HG03432 (cell line): ENCODE results near the gene CDKN2C.
A peak's percentile ranks its signal among the peaks of the same experiment; 100 is the strongest.
"Not testable (repeated sequence)": the region's sequence is repeated elsewhere in the genome, so short reads cannot be mapped to it uniquely, and the experiment has no call there.

Experiments
- ATAC-seq: cut with Tn5 transposase; IDR thresholded peaks from one replicate; pipeline ENCODE4 v1.9.1; 2021; ENCODE audit warnings: mild to moderate bottlenecking, moderate library complexity; ENCODE audit not compliant: unreplicated experiment

Gene CDKN2C

DNA sequence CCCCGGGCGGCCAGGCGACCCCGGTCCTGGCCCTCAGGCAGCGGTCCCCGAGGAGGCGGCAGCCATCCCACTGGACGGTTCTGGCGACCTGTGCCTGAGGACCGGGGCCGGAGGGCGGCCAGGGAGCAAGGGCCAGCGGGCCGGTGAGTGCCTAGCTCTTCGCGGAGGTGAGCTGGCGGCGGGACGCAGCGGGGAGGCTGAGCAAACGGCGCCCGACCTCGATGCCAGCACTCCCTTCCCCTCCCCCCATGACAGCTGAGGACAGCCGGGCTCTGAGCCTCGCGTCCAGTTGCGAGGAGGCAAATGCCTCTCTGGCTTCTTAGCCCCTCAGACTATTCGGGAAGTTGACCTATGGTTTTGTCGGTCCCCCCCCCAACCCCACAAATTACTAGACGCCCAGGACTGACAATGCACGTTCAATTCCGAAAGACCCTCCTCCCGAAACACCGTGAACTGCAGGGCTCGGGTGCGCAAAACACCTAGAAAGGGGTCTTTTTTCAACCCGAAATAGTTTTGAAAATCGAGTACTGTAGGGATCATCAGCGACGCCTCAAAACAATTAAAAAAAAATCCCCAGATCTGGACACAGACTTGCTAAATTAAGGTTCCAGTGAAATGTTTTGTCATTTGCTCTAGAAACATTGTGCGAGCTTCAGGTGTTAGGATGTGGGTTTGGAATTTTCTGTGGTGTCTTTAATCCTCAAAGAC is 8.3 kb downstream of the CDKN2C start:
- peak; percentile 45 for ATAC-seq

DNA sequence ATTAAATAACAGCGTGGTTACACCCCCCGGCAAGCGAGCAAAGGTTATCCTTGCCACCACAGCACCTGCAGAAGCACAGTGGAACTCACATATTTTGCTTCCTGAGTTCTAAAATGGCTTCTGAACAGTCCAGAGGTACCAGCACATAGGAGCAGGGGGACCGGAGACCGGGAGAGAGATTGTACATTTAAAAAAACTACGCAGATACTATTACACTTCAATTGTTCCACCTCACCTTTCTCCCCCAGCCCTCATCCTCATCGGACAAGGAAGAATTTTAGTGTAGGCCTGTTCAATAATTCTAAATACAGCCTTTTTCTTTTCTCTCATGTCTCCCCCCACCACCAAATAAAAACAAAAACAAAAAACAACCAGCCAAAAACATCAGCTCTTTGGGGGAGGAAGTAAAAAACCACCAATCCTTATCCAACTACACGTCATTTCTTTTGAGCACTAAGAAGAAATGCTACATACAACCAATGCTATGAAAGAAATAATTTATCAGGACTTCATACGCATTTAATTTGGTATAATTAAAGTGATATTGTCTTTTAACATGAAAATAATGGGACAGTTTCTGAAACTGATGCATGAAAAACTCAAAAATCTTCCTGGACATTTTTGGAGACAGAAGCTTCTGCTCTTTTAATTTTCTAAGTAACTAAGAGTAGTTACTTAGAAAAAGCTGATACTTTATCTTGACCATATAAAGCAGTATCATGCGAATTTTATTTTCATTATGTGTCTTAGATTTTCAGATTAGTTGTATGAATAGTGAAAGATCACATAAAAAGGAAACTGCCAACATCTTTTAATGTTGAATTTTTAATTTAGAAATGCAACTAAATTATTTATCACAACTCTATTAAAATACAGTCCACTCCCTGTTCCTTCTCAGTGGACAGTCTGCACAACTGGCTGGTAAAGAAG is 9.1 kb downstream of the CDKN2C start:
- no peak for ATAC-seq

DNA sequence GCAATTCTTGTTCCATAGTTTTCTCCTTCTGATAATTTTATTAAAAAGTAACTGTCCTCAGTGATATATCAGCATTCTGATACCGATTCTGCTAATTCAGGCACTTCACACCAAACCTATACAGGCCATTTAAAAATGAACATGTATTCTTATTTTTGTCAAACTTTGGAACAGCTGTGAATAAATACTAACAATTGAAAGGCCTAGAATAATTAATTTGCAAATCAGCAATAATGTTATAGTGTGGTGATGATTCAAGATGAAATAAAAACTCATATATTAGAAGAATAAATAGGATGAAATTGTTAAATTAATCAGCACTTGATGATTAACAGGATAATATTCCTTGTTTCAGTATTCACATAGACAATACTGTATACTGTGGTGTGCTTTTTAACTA is 9.9 kb downstream of the CDKN2C start:
- no peak for ATAC-seq

DNA sequence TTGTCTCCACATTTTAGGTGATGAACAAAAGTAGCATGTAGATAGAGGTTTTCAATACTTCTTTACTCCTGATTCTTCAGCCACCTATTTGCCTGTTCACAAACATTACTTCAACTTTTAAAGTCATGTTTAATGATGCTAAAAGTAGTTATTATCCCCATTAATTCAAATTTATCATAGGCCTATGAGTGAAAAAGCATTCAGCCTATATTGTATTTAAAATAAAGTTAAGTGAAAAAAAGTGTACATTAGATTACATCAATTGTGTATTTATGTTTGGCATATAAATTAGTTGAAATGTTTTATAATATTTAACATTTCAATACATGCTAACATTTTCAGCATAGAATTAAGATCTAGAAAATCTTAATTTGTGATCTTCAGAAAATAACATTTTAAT is 10.5 kb downstream of the CDKN2C start:
- no peak for ATAC-seq

DNA sequence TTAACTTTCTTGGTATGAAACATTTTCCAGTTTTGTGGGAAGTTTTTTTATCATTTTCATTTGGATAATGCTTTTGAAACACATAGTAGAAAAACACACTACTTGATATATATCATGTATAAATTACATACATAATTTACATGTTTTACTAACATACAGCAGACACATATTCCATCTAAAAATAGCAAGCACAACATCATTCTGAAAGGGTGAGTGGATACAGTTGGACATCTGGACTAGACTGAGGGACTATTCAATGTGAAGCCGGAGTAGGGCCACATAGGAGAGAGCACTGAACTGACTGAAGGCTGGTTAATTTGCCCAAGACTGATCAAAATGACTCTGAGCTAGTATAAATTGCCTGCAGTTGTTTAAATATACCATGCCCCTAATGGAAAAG is 11.7 kb downstream of the CDKN2C start:
- ATAC-seq, result no peak

DNA sequence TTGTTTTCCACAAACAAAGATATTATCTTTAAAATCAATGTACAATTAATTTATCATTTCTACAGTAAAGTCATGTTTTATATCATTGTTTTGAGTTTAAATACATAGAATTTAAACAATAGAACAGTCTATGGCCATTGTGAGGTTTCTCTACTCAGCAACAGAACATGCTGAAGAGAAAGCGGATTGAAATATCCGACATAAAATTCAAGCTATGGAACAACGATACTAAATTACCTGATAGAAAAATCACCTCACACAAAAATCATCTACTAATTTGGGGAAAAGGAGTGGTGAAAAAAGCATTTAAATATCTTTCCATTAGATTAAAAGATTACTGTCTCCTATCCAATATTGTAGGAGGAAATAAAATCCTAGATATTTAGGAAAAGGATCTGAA is 12.6 kb downstream of the CDKN2C start:
- no peak for ATAC-seq

DNA sequence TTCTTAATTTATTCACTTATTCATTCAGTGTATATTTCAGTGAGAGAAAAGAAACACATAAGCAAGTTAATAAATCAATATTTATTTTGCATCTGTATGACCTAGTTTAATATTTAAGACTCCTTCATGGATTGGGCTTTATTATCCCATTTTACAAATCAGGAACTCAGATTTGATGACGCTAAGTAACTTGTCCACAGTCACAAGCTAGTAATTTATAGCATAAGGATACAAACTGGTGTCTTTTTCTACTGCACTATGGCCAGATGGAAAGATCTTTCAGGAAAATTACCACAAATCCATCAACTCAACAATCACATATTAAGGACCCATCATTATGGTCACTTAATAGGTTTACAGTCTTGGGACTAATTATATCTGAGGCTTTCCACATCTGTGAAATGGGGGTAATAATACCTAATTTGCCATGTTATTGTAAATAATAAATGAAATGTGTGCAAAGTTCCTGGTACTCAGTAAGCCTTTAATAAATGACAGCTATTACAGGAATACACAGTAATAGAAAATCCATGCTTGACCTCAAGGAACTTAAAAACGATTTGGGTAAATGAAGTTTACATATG is 13.3 kb downstream of the CDKN2C start:
- no peak for ATAC-seq

DNA sequence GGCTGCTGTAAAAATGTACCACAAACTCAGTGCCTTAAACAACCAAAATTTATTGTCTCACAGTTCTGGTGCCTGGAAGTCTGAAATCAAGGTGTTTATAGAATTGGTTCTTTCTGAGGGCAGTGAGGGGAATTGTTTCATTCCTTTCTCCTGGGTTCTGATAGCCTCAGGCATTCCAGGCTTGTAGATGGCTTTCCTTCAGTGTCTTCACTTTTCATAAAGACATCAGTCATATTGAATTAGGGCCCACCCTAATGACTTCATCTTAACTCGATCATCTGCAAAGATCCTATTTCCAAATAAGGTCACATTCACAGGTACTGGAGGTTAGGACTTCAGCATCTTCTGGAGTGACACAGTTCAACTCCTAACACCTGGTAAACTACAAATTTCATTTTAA is 15.0 kb downstream of the CDKN2C start:
- no peak for ATAC-seq

DNA sequence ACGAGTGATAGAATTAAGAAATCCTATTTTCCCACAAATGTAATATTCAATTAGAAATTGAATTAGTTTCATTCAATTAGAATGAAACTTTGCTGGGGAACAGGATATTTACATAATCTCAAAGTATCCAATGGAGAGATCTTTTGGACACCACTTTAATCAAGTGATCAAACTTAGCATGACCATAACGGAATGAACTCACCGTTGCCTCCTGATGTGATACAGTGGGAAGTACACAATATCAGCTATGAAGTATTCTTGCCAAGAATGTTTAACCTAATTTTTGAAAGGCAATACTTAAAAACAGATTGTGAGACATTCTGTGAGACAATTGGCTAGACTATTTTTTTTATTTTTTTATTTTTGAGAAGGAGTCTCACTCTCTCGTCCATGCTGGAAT is 16.6 kb downstream of the CDKN2C start:
- no peak for ATAC-seq

DNA sequence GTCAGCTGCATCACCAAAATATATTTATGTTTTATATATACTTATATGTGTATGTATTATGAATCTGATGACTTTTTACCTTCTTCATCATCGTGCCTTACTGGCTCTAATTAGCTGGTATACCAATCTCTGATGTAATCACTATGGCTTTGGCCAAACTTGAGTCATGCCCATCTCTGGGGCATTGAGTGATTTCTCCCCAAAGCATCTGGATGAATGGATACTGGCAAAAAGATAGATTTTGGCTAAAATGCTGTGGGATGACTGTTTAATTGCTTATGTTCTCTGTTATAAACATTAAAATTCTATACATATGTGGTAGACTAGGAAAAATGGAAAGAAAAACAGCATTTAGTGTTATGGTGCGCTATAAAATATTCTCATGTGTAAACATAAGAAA is 19.6 kb downstream of the CDKN2C start:
- no peak for ATAC-seq

DNA sequence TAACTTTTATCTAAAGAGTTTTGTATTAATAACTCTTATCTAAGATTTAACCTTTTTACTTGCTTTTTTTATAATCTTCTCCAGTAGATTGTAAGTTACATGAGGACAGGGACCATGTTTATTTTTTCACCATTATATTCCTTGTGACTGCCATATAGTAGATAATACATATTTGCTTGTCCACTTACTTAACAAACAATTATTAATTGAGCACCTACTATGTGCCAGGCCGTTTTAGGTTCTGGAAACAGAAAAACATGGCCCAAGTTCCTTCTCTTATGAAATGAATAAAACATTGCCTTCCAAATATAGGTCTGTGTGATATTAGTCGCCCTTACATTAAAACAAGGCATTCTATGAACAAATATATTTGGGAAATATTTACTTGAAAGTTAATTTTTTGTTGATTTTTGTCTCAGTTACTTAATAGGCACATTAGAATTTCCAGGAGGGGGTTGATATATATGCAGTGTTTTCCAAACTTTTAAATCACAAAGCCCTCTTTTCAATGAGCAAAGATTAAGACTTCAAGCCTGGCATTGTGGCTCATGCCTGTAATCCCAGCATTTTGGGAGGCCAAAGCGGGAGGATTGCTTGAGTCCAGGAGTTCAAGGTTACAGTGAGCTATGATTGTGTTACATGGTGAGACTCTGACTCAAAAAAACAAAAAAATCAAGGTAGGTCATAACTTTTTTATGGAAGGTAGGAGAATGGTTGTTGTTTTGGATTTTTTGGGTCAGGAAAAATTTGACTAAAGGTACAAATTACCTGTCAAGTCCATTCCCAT is 22.7 kb downstream of the CDKN2C start:
- ATAC-seq, result no peak

DNA sequence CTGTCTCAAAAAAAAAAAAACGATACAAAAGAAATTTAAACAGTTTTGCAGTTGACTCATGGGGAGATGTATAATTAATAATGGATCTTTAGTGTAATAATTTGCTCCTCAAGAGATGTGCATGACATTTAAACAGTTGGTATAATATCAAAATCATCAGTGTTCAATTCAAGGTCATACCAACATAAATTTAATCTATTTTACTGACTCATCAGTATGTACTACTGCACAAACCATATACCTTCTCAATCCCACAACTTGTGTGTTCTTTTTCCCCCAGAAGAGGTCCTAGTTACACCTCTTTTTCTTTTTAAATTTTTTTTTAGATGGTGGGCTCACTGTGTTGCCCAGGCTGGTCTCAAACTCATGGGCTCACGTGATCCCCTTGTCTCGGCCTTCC is 23.6 kb downstream of the CDKN2C start:
- ATAC-seq, result no peak

DNA sequence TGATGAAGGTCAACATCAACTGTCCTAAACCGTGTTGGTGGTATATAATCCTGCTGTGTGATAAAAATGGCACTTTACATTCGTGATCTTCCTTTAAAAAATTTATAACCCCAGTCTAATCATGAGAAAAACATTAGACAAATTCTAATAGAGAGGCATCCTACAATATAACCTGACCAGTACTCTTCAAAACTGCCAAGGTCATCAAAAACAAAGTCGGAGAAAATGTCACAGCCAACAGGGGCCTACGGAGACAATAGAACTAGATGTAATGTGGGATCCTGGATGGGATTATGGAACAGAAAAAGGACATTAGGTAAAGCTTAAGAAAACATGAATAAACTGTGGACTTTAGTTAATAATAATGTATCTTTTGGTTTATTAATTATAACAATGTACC is 25.0 kb downstream of the CDKN2C start:
- no peak for ATAC-seq

DNA sequence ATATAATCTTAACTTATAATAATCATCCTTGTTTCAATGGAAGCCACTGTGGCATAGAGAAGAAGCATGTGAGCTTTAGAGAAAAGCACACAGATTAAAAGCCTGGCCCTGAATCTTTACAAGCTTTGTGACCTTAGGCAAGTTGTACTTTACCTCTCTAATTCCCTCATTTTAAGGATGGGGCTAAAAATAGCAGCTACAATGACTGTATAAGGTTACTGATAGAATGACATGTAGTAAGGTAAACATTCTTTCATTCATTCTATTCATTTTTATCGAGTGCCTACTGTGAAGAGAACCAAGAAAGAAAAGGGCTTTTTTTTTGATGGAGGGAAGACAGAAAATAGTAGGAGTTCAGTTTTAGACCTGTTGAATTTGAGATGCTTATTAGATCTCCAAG is 25.6 kb downstream of the CDKN2C start:
- no peak for ATAC-seq

DNA sequence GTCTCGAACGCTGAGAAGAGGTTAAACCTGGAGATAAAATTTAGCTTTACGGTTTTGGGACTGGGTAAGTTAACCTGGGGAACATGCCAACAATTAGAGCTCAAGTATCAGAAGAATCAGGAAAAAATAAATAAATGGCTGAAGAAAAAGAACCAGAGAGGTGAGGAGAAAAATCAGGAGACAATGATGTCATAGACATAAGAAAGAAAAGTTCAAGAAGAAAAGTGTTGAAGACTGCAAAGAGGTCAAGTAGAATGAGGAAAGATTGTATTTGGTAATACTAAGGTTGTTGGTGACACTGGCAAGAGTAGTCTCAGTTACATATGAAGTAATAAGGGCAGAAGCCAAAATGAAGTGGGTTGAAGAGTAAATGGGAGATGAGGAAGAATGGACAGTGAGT is 26.0 kb downstream of the CDKN2C start:
- no peak for ATAC-seq

DNA sequence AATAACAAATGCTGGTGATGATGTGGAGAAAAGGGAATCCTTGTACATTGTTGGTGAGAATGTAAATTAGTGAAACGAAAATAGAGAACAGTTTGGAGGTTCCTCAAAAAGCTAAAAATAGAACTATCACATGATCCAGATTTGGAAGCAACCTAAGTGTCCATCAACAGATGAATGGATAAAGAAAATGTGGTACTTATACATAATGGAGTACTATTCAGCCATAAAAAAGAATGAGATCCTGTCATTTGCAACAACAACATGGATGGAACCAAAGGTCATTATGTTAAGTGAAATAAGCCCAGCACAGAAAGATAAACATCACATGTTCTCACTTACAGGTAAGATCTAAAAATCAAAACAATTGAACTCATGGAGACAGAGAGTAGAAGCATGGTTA is 29.3 kb downstream of the CDKN2C start:
- not testable (repeated sequence) for ATAC-seq

DNA sequence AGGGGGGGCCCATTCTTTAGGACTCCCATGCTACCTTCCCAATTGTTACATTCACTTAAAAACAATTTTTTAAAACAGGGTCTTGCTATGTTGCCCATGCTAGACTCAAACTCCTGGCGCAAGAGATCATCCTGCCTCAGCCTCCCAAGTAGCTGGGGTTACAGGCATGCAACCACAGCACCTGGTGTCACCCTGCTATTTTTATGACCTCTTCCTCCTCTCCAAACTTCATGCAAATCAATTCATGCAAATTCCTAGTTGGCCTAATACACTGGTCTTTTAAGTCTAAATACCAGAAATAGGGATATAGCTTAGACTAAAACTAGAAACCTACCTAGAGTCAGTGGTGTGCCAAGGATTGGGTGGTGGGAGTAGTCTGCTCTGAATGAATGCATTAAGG is 30.1 kb downstream of the CDKN2C start:
- ATAC-seq, result peak; percentile 75

DNA sequence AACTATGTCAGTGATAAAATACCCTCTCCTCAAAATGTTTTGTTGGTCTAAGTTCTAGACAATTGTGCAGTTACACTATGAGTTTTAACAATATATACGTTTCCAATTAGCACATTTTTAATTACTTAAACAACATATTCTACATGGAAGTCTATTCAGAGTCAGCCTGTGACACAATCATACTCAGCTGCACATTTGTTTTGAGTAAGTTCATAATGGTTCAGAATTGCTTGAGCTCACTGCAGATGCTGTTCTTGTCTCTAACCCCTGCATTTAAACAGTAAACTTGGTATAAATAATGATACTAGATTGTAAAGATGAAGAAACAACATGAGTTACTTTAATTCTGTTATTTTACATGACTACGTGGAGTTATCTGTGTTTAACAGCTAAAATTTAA is 30.6 kb downstream of the CDKN2C start:
- peak; percentile 48 for ATAC-seq

DNA sequence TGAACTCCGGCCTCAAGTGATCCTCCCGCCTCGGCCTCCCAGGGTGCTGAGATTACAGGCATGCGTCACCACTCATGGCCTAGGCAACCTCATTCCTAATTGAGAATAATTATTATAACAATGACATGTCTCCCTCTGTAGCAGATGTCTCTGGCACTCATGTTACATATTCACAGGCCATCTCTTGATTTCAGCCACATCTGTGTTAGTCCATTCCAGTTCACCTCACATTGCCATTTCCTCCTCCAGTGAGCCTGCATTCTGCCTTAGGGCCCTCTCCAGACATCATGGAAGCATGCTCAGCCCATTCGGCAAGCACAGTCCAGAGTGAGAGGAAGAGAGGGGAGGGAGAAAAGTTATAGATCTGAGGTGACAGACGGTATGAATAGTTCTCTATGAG is 32.5 kb downstream of the CDKN2C start:
- no peak for ATAC-seq

DNA sequence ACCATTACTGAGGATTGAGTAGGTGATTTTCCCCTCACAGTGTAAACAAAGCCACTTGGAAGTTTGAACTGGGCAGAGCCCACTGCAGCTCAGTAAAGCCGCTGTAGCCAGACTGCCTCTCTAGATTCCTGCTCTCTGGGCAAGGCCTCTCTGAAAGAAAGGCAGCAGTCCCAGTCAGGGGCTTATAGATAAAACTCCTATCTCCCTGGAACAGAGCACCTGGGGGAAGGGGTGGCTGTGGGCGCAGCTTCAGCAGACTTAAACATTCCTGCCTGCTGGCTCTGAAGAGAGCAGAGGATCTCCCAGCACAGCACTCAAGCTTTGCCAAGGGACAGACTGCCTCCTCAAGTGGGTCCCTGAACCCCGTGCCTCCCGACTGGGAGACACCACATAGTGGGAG is 35.5 kb downstream of the CDKN2C start:
- not testable (repeated sequence) for ATAC-seq

DNA sequence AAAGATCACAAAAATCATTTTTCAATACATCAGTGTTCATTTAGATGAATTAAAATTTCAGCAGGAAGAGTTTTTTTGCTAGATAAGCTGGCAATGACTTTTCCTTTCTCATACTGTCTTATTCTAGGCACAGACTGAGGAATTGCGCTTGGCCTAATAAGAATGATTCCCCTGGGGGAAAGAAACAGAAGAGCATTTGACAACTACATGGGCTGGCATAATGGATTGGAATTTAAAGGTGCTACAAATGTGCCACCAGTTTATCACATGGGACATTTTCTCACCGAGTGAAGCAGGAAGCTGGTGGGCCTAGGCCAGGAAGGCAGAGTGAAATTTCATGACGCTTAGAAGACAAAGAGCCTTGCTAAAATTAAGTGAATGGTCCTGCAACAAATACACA is 39.3 kb downstream of the CDKN2C start:
- no peak for ATAC-seq
